ENCODE results near the gene CCDC32. TPM values are rescaled to one million over a fixed set of nuclear protein-coding genes. Genes with fewer than 3 reads are reported as not detected.

Gene CCDC32
- total RNA-seq, 1 experiment from 2014 or later, result 12.8 TPM

GRCh38 chr15:40511472-40512133, 53.2 kb downstream of the CCDC32 start (continued):
- TF ChIP-seq ZNF532 (CRISPR knock-in tag; IDR thresholded peaks at IDR 0.05; ENCODE audit: borderline replicate concordance) (no peak), ETV6 (CRISPR knock-in tag; IDR thresholded peaks at IDR 0.05) (peak; percentile 75; the same call in 1 of the 2 replicates), FOXK1 (CRISPR knock-in tag; IDR thresholded peaks at IDR 0.05) (peak; percentile 42; the same call in 1 of the 2 replicates), ZMAT4 (CRISPR knock-in tag; IDR thresholded peaks at IDR 0.05) (no peak), TP53 (CRISPR knock-in tag; IDR thresholded peaks at IDR 0.05) (peak; percentile 74), PRRX2 (CRISPR knock-in tag; IDR thresholded peaks at IDR 0.05) (no peak), USF2 (CRISPR knock-in tag; IDR thresholded peaks at IDR 0.05) (no peak), GRHL2 (CRISPR knock-in tag; IDR thresholded peaks at IDR 0.05; ENCODE audit: insufficient replicate concordance, severe bottlenecking) (no peak), E2F5 (CRISPR knock-in tag; IDR thresholded peaks at IDR 0.05) (peak; percentile 35; the same call in 1 of the 2 replicates), MAX (CRISPR knock-in tag; IDR thresholded peaks at IDR 0.05) (peak; percentile 91), RELA (CRISPR knock-in tag; IDR thresholded peaks at IDR 0.05; ENCODE audit: borderline replicate concordance) (0 out of 2 replicates have a peak, but pooled peaks have one; percentile 54), AR (CRISPR knock-in tag; IDR thresholded peaks at IDR 0.05) (no peak), ZBTB21 (CRISPR knock-in tag; IDR thresholded peaks at IDR 0.05; ENCODE audit: borderline replicate concordance) (0 out of 2 replicates have a peak, but pooled peaks have one; percentile 69), USF1 (CRISPR knock-in tag; IDR thresholded peaks at IDR 0.05) (no peak; the same call in 1 of the 2 replicates), ELF4 (CRISPR knock-in tag; IDR thresholded peaks at IDR 0.05; ENCODE audit: low read depth) (no peak), FOXJ3 (CRISPR knock-in tag; IDR thresholded peaks at IDR 0.05; ENCODE audit: borderline replicate concordance) (no peak), SMAD4 (CRISPR knock-in tag; IDR thresholded peaks at IDR 0.05) (no peak), ATF1 (CRISPR knock-in tag; IDR thresholded peaks at IDR 0.05) (no peak), ARID4B (CRISPR knock-in tag; IDR thresholded peaks at IDR 0.05; ENCODE audit: borderline replicate concordance) (peak; percentile 84), ZNF425 (CRISPR knock-in tag; conservative IDR thresholded peaks at IDR 0.05) (no peak)
